ENCODE data around the gene GALNT6. TPM values are rescaled to one million over a fixed set of nuclear protein-coding genes. Genes with fewer than 3 reads are reported as not detected.
A peak's percentile ranks its signal among the peaks of the same experiment; 100 is the strongest.
"Not testable (repeated sequence)": the region's sequence is repeated elsewhere in the genome, so short reads cannot be mapped to it uniquely, and the experiment has no call there.

Gene GALNT6
- total and polyA plus RNA-seq, 4 experiments from 2014 or later: 1.7 to 9.2 (median 3.6) TPM

DNA sequence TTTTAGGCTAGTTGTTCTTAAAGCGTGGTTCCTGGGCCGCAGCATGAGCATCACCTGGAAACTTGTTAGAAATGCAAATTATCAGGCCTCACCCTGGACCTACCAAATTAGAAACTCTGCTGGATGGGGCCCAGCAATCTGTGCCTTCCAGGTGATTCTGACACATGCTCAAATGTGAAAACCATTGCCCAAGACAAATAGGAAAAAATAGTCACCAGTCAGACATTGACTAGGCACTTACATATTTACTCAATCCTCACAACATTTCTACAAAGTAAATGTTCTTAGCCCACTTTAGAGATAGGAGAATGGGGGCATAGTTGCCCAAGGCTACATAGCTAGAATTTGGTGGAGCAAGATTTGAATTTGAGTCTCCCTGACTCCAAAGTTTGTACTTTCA lies 48.0 kb downstream of the GALNT6 start:
- no peaks in the 10 kb centered on the region for H3K27me3 Mint-ChIP-seq
- no peak overlapping the region for H3K27ac Mint-ChIP-seq
- H3K9me3 Mint-ChIP-seq: peaks cover 0 to 5% (median 0%) of the 10 kb centered on the region in 8 donors
- H3K36me3 Mint-ChIP-seq: no peaks in the 10 kb centered on the region
- Histone ChIP-seq H3K36me3 (ENCODE audit: insufficient read depth, low read length) (no peaks in the 10 kb centered on the region), H3K9me3 (ENCODE audit: control insufficient read depth in 1 of 2, low read length in 2 of 2) (no peaks in the 10 kb centered on the region), H3K4me1 (ENCODE audit: insufficient read depth, low read length) (peaks cover 6% of the 10 kb centered on the region), H3K27me3 (ENCODE audit: insufficient read depth, low read length) (no peaks in the 10 kb centered on the region), H3K4me3 (ENCODE audit: low read length in 2 of 2) (no peak overlapping the region), H3K27ac (ENCODE audit: low read depth, low read length) (no peak overlapping the region)
- intact Hi-C loops (cut with micrococcal nuclease): no loop called here
- peaks cover 6 to 8% (median 7%) of the 10 kb centered on the region in 4 donors for H3K4me1 Mint-ChIP-seq
- ChIA-PET CTCF (ENCODE audit: partially characterized antibody) (interaction anchor here (1.4 to 8.1 kb wide), 6 partner anchors 23 to 91 kb away, joined by 3 to 199 read pairs (median 74); partner anchors contain the start of genes BIN2 and SMAGP), POLR2A (ENCODE audit: partially characterized antibody) (interaction anchor here (5.6 kb wide), 1 partner anchor 73 kb away, joined by 60 read pairs; the partner anchor contains the start of gene SMAGP)
- no peak overlapping the region for H3K4me3 Mint-ChIP-seq
- DNase-seq: no peak

DNA sequence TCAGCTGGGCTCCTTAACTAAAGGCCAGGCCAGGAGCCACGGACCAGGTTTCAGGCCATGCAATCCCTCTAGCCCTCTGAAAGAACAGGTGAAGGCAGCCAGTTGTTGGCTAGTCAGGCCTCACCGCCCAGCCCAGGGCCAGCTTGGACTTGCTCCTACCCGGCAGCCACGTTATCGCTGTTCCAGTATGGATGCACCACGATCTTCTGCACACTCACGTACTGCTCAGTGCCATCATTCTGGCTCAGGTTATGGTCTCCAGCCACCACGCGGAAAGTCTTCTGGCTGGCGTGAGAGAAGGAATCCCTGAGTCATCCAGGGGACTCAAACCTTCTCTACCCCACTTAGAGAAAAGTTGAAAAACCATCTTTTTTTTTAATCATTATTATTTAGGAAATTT lies 48.8 kb downstream of the GALNT6 start:
- H3K27me3 Mint-ChIP-seq: no peaks in the 10 kb centered on the region
- Histone ChIP-seq H3K4me1 (ENCODE audit: insufficient read depth, low read length) (peaks cover 6% of the 10 kb centered on the region), H3K27me3 (ENCODE audit: insufficient read depth, low read length) (no peaks in the 10 kb centered on the region), H3K36me3 (ENCODE audit: insufficient read depth, low read length) (no peaks in the 10 kb centered on the region), H3K9me3 (ENCODE audit: control insufficient read depth in 1 of 2, low read length in 2 of 2) (no peaks in the 10 kb centered on the region), H3K4me3 (ENCODE audit: low read length in 2 of 2) (no peak overlapping the region), H3K27ac (ENCODE audit: low read depth, low read length) (no peak overlapping the region)
- H3K4me1 Mint-ChIP-seq: peaks cover 6 to 8% (median 7%) of the 10 kb centered on the region in 4 donors
- CTCF ChIA-PET (ENCODE audit: partially characterized antibody): interaction anchor here (1.0 to 8.1 kb wide), 12 partner anchors 22 to 281 kb away, joined by 3 to 199 read pairs (median 15); partner anchors contain the start of genes BIN2 and SMAGP
- H3K4me3 Mint-ChIP-seq: no peak overlapping the region
- POLR2A ChIA-PET (ENCODE audit: partially characterized antibody): interaction anchor here (0.8 to 7.7 kb wide), 10 partner anchors 12 to 125 kb away, joined by 3 to 86 read pairs (median 8); partner anchors contain the start of genes DAZAP2, POU6F1 and SMAGP
- no peaks in the 10 kb centered on the region for H3K36me3 Mint-ChIP-seq
- H3K9me3 Mint-ChIP-seq: peaks cover 0 to 5% (median 0%) of the 10 kb centered on the region in 8 donors
- peak overlapping the region in 1 of 7 donors; percentile 36 for H3K27ac Mint-ChIP-seq
- intact Hi-C loops (cut with micrococcal nuclease): no loop called here
- no peak for DNase-seq

DNA sequence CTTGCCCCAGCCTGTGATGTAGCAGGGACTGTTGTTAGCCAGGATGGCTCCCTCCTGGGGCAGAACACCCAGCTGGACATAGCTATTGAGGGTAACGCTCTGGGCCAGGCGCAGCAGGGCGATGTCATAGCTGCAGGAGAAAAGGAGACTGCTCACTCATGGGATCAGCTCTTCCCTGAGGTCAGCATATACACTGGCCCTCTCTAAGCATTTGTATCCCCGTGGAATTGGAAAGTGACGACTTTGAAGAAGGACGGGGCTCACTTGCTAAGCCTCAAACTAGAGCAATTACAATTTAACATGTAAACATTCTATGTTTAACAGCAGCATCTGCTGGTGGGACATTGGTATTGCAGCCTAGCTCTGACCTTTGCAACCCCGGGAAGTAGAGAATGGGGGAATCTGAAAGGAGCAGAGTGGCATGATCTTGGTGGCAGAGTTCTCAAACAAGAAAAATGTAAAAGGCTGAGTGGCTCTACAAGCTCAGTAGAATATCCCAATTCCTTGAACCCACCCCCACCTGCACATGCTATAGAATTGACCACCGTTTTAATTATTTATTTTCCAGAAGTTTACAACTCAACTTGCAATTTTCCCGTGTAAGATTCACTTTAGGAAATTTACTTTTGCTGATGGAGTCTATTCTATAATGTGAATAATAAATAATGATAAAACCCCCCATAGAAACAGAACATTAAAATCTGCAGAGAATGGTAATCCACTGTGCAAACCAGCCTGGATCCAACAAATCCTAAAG lies 49.8 kb downstream of the GALNT6 start:
- Mint-ChIP-seq H3K9me3 (peaks cover 0 to 5% (median 0%) of the 10 kb centered on the region in 8 donors), H3K4me3 (peak overlapping the region in 5 of 8 donors; percentile 39 to 77 (median 64)), H3K27ac (peak overlapping the region in 6 of 7 donors; percentile 38 to 89 (median 68)), H3K4me1 (peaks cover 6 to 9% (median 8%) of the 10 kb centered on the region in 4 donors), H3K36me3 (no peaks in the 10 kb centered on the region), H3K27me3 (no peaks in the 10 kb centered on the region)
- Histone ChIP-seq H3K9me3 (ENCODE audit: control insufficient read depth in 1 of 2, low read length in 2 of 2) (no peaks in the 10 kb centered on the region), H3K27me3 (ENCODE audit: insufficient read depth, low read length) (no peaks in the 10 kb centered on the region), H3K4me3 (ENCODE audit: low read length in 2 of 2) (no peak overlapping the region), H3K36me3 (ENCODE audit: insufficient read depth, low read length) (no peaks in the 10 kb centered on the region), H3K27ac (ENCODE audit: low read depth, low read length) (no peak overlapping the region), H3K4me1 (ENCODE audit: insufficient read depth, low read length) (peaks cover 6% of the 10 kb centered on the region)
- intact Hi-C loops (cut with micrococcal nuclease): loop anchor here (1.0 kb wide), 5 partner anchors 22 to 294 kb away; no protein-coding TSS in a partner anchor
- CTCF ChIA-PET (ENCODE audit: partially characterized antibody): interaction anchor here (0.5 to 8.1 kb wide), 46 partner anchors 9 to 1058 kb away, joined by 3 to 199 read pairs (median 6); partner anchors contain the start of genes BIN2, DAZAP2, LETMD1 and POU6F1
- POLR2A ChIA-PET (ENCODE audit: partially characterized antibody): interaction anchor here (0.5 to 7.7 kb wide), 28 partner anchors 9 to 576 kb away, joined by 3 to 86 read pairs (median 5); partner anchors contain the start of genes BIN2, CSRNP2, DAZAP2 and LETMD1
- peak; percentile 72 to 77 (median 75) for DNase-seq

GRCh38 chr12:51339750-51340149 lies 51.5 kb downstream of the GALNT6 start:
- intact Hi-C loops (cut with micrococcal nuclease): no loop called here
- Mint-ChIP-seq H3K27ac (no peak overlapping the region), H3K36me3 (no peaks in the 10 kb centered on the region), H3K4me1 (peaks cover 6 to 13% (median 8%) of the 10 kb centered on the region in 4 donors), H3K27me3 (no peaks in the 10 kb centered on the region), H3K9me3 (peaks cover 0 to 7% (median 0%) of the 10 kb centered on the region in 8 donors), H3K4me3 (no peak overlapping the region)
- ChIA-PET POLR2A (ENCODE audit: partially characterized antibody) (interaction anchor here (2.6 to 7.7 kb wide), 4 partner anchors 11 to 70 kb away, joined by 31 to 86 read pairs (median 47); partner anchors contain the start of genes BIN2 and SMAGP), CTCF (ENCODE audit: partially characterized antibody) (interaction anchor here (1.5 to 8.1 kb wide), 10 partner anchors 8 to 574 kb away, joined by 6 to 199 read pairs (median 28); partner anchors contain the start of genes BIN2, LETMD1 and SMAGP)
- peaks cover 6% of the 10 kb centered on the region for H3K4me1 ChIP-seq (ENCODE audit: insufficient read depth, low read length)
- H3K4me3 ChIP-seq (ENCODE audit: low read length in 2 of 2): no peak overlapping the region
- no peaks in the 10 kb centered on the region for H3K9me3 ChIP-seq (ENCODE audit: control insufficient read depth in 1 of 2, low read length in 2 of 2)
- no peaks in the 10 kb centered on the region for H3K36me3 ChIP-seq (ENCODE audit: insufficient read depth, low read length)
- no peak overlapping the region for H3K27ac ChIP-seq (ENCODE audit: low read depth, low read length)
- H3K27me3 ChIP-seq (ENCODE audit: insufficient read depth, low read length): no peaks in the 10 kb centered on the region
- no peak for DNase-seq

DNA sequence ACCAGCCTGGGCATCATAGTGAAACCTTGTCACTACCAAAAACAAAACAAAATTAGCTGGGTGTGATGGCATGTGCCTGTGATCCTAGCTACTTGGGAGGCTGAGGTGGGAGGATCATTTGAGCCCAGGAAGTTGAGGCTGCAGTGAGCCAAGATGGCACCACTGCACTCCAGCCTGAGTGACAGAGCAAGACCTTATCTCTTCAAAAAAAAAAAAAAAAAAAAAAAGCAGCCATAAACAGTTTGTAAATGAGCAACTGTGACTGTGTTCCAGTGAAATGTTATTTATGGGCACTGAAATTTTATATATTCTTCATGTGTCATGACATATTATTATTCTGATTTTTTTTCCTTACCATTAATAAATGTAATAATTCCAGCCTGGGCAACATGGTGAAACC lies 53.9 kb downstream of the GALNT6 start:
- H3K4me1 Mint-ChIP-seq: peaks cover 6 to 13% (median 8%) of the 10 kb centered on the region in 4 donors
- H3K9me3 Mint-ChIP-seq; H3K27ac ChIP-seq (ENCODE audit: low read depth, low read length); H3K4me3 Mint-ChIP-seq; H3K4me3 ChIP-seq (ENCODE audit: low read length in 2 of 2); H3K4me1 ChIP-seq (ENCODE audit: insufficient read depth, low read length); H3K27me3 ChIP-seq (ENCODE audit: insufficient read depth, low read length); H3K36me3 Mint-ChIP-seq; H3K27me3 Mint-ChIP-seq; H3K9me3 ChIP-seq (ENCODE audit: control insufficient read depth in 1 of 2, low read length in 2 of 2); intact Hi-C loops (cut with micrococcal nuclease); DNase-seq; H3K27ac Mint-ChIP-seq; H3K36me3 ChIP-seq (ENCODE audit: insufficient read depth, low read length): not testable (repeated sequence)
- CTCF ChIA-PET (ENCODE audit: partially characterized antibody): interaction anchor here (0.6 to 8.1 kb wide), 6 partner anchors 17 to 1757 kb away, joined by 3 to 199 read pairs (median 61); partner anchors contain the start of genes BIN2 and SMAGP
- POLR2A ChIA-PET (ENCODE audit: partially characterized antibody): interaction anchor here (2.3 to 7.7 kb wide), 2 partner anchors 14 to 19 kb away, joined by 8 to 86 read pairs; no protein-coding TSS in a partner anchor

DNA sequence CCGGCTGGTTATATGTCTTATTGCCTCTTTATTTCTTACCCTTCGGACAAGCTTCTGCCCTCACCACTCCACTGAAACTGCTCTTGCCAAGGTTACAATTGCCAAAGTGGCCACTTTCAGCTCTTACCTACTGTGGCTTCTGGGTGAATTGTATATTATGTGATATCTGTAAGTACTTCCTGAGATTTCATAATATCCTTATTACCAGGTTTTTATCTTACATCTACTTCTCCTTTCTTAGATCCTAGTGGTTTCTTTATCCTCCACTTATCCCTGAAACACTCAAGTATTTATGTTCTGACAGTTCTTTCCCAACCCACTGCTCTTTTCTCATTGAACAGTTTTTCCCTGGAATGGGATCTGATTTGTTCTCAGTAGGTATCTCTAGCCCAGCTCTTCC lies 55.3 kb downstream of the GALNT6 start:
- DNase-seq: no peak
- ChIA-PET POLR2A (ENCODE audit: partially characterized antibody) (interaction anchor here (1.2 to 7.7 kb wide), 2 partner anchors 9 to 17 kb away, joined by 3 to 86 read pairs; no protein-coding TSS in a partner anchor), CTCF (ENCODE audit: partially characterized antibody) (no interaction called here)
- H3K4me1 ChIP-seq (ENCODE audit: insufficient read depth, low read length): peaks cover 1% of the 10 kb centered on the region
- no peaks in the 10 kb centered on the region for H3K36me3 Mint-ChIP-seq
- no peaks in the 10 kb centered on the region for H3K36me3 ChIP-seq (ENCODE audit: insufficient read depth, low read length)
- H3K27me3 Mint-ChIP-seq: no peaks in the 10 kb centered on the region
- H3K27ac Mint-ChIP-seq: peak overlapping the region in 2 of 7 donors; percentile 23 to 52
- no peak overlapping the region for H3K4me3 ChIP-seq (ENCODE audit: low read length in 2 of 2)
- H3K27me3 ChIP-seq (ENCODE audit: insufficient read depth, low read length): no peaks in the 10 kb centered on the region
- H3K9me3 ChIP-seq (ENCODE audit: control insufficient read depth in 1 of 2, low read length in 2 of 2): no peaks in the 10 kb centered on the region
- peak overlapping the region in 1 of 8 donors; percentile 13 for H3K4me3 Mint-ChIP-seq
- peaks cover 0 to 6% (median 0%) of the 10 kb centered on the region in 8 donors for H3K9me3 Mint-ChIP-seq
- peaks cover 4 to 9% (median 7%) of the 10 kb centered on the region in 4 donors for H3K4me1 Mint-ChIP-seq
- H3K27ac ChIP-seq (ENCODE audit: low read depth, low read length): no peak overlapping the region
- intact Hi-C loops (cut with micrococcal nuclease): no loop called here
